Progenitor cell of endocrine pancreas (in vitro differentiated cells): ENCODE data around the gene NAB1. TPM values are rescaled to one million over a fixed set of nuclear protein-coding genes. Genes with fewer than 3 reads are reported as not detected.

Experiments
- DNase-seq: peaks from one replicate; pipeline ENCODE4 v3.0.0; 2021; ENCODE audit warnings: low spot score; ENCODE audit not compliant: unreplicated experiment
- H3K27ac Mint-ChIP-seq: 2 replicates; pipeline ENCODE4 v1.8.0; 2021; ENCODE audit warnings: mild to moderate bottlenecking, moderate library complexity, mixed read lengths
- H3K27me3 Mint-ChIP-seq: 2 replicates; pipeline ENCODE4 v1.8.0; 2021; ENCODE audit warnings: mixed read lengths
- H3K36me3 Mint-ChIP-seq: 2 replicates; pipeline ENCODE4 v1.8.0; 2022; ENCODE audit warnings: mixed read lengths; ENCODE audit not compliant: insufficient read depth
- H3K4me1 Mint-ChIP-seq: 2 replicates; pipeline ENCODE4 v1.8.0; 2021; ENCODE audit warnings: low read depth, mixed read lengths
- H3K4me3 Mint-ChIP-seq: 2 replicates; pipeline ENCODE4 v1.8.0; 2021; ENCODE audit warnings: low read depth, mild to moderate bottlenecking, moderate library complexity, mixed read lengths
- H3K9me3 Mint-ChIP-seq: 2 replicates; pipeline ENCODE4 v1.8.0; 2021; ENCODE audit warnings: low read depth, mixed read lengths
- CTCF ChIP-seq: fragments of 200-600 bp; sonication (generic); IDR thresholded peaks from one replicate; pipeline ENCODE4 v1.5.0; 2021; ENCODE audit warnings: antibody characterized with exemption, mild to moderate bottlenecking; ENCODE audit not compliant: unreplicated experiment
- total RNA-seq: library from RNA; stranded (reverse); gene quantifications from 2 replicates; pipeline ENCODE4 v1.2.1, GENCODE V29; 2021

Gene NAB1
- total RNA-seq, 1 donor from 2014 or later: 64.1 TPM

- DNase-seq: no peak
- Mint-ChIP-seq H3K27ac (no peak overlapping the region), H3K4me3 (no peak overlapping the region), H3K27me3 (no peaks in the 10 kb centered on the region), H3K36me3 (peaks cover 3% of the 10 kb centered on the region), H3K9me3 (no peaks in the 10 kb centered on the region), H3K4me1 (peaks cover 10% of the 10 kb centered on the region)
- TF ChIP-seq CTCF: no peak
Measured at GRCh38 chr2:190656301-190656700, 7.4 kb downstream of the NAB1 start.

- TF ChIP-seq CTCF: no peak
- H3K4me3 Mint-ChIP-seq: no peak overlapping the region
- H3K36me3 Mint-ChIP-seq: peaks cover 3% of the 10 kb centered on the region
- H3K9me3 Mint-ChIP-seq: no peaks in the 10 kb centered on the region
- no peak for DNase-seq
- H3K27me3 Mint-ChIP-seq: no peaks in the 10 kb centered on the region
- peaks cover 14% of the 10 kb centered on the region for H3K4me1 Mint-ChIP-seq
- H3K27ac Mint-ChIP-seq: no peak overlapping the region
Measured at GRCh38 chr2:190657474-190658255, 8.8 kb downstream of the NAB1 start.

- Mint-ChIP-seq H3K36me3 (peaks cover 3% of the 10 kb centered on the region), H3K4me3 (no peak overlapping the region), H3K27me3 (no peaks in the 10 kb centered on the region), H3K9me3 (no peaks in the 10 kb centered on the region), H3K27ac (no peak overlapping the region), H3K4me1 (peaks cover 26% of the 10 kb centered on the region)
- no peak for TF ChIP-seq CTCF
- no peak for DNase-seq
Measured at GRCh38 chr2:190659553-190659952, 10.7 kb downstream of the NAB1 start.

- no peak for DNase-seq
- Mint-ChIP-seq H3K27me3 (no peaks in the 10 kb centered on the region), H3K4me3 (no peak overlapping the region), H3K27ac (peak overlapping the region; percentile 78), H3K9me3 (peaks cover 4% of the 10 kb centered on the region), H3K4me1 (peaks cover 23% of the 10 kb centered on the region), H3K36me3 (peaks cover 14% of the 10 kb centered on the region)
- TF ChIP-seq CTCF: no peak
Measured at GRCh38 chr2:190662754-190663153, 13.9 kb downstream of the NAB1 start.

- DNase-seq: no peak
- Mint-ChIP-seq H3K27me3 (no peaks in the 10 kb centered on the region), H3K27ac (peak overlapping the region; percentile 15), H3K4me1 (peaks cover 19% of the 10 kb centered on the region), H3K36me3 (peaks cover 14% of the 10 kb centered on the region), H3K4me3 (no peak overlapping the region), H3K9me3 (peaks cover 4% of the 10 kb centered on the region)
- TF ChIP-seq CTCF: no peak
Measured at GRCh38 chr2:190663348-190663747, 14.5 kb downstream of the NAB1 start.
